Activated B cell treated with CpG ODN at 0.5 μM for 24 hours (primary cell): ENCODE results near the gene EEF1G. TPM values are rescaled to one million over a fixed set of nuclear protein-coding genes. Genes with fewer than 3 reads are reported as not detected.

ENCODE experiments used
- ATAC-seq: fragments of 200-7000 bp; cut with Tn5 transposase; one replicate; pipeline ENCODE4 v1.10.0; 2021; ENCODE audit warnings: low read depth, mild to moderate bottlenecking, moderate library complexity
- CTCF ChIA-PET: fragments of 350-600 bp; sonication (Branson Sonifier 250); formaldehyde crosslinking; loops from one replicate; lab custom pipeline; 2021; ENCODE audit warnings: antibody characterized with exemption; lab: Charles Lee
- POLR2A ChIA-PET: fragments of 350-600 bp; sonication (Branson Sonifier 250); formaldehyde crosslinking; loops from one replicate; lab custom pipeline; 2021; ENCODE audit warnings: antibody characterized with exemption; lab: Charles Lee
- DNase-seq: peaks from one replicate; pipeline ENCODE4 v3.0.0; 2022
- H3K27ac Mint-ChIP-seq: one replicate; pipeline ENCODE4 v1.8.0; 2020; ENCODE audit warnings: mixed read lengths
- H3K27me3 Mint-ChIP-seq: one replicate; pipeline ENCODE4 v1.8.0; 2021; ENCODE audit warnings: mixed read lengths
- H3K36me3 Mint-ChIP-seq: one replicate; pipeline ENCODE4 v1.8.0; 2021; ENCODE audit warnings: low read depth, mixed read lengths
- H3K4me1 Mint-ChIP-seq: one replicate; pipeline ENCODE4 v1.8.0; 2021; ENCODE audit warnings: mixed read lengths
- H3K4me3 Mint-ChIP-seq: one replicate; pipeline ENCODE4 v1.8.0; 2020; ENCODE audit warnings: mild to moderate bottlenecking, mixed read lengths
- H3K9me3 Mint-ChIP-seq: one replicate; pipeline ENCODE4 v1.8.0; 2020; ENCODE audit warnings: mixed read lengths
- CTCF ChIP-seq: fragments of 200-600 bp; IDR thresholded peaks from one replicate; pipeline ENCODE4 v1.8.0; 2022; ENCODE audit warnings: antibody characterized with exemption, mild to moderate bottlenecking
- intact Hi-C: fragments of 100-400 bp; cut with micrococcal nuclease; formaldehyde crosslinking; loops from one replicate; pipeline ENCODE4 v1.15.1; 2024
- total RNA-seq: library from RNA; stranded (reverse); gene quantifications from 2 replicates; pipeline ENCODE4 v1.2.3, GENCODE V29; 2022

EEF1G gene
- total RNA-seq, 1 donor from 2014 or later, result 2,373 TPM

- Mint-ChIP-seq H3K9me3 (no peaks in the 10 kb centered on the region), H3K4me3 (no peak overlapping the region), H3K27ac (no peak overlapping the region), H3K36me3 (peaks cover 49% of the 10 kb centered on the region), H3K4me1 (peaks cover 58% of the 10 kb centered on the region), H3K27me3 (no peaks in the 10 kb centered on the region)
- DNase-seq, result no peak
- no peak for ATAC-seq
- intact Hi-C loops, result loop anchor here (5.0 to 10.0 kb wide), 2 partner anchors 283 to 1204 kb away; no protein-coding TSS in a partner anchor
- ChIA-PET POLR2A (interaction anchor here (0.6 to 5.5 kb wide), 9 partner anchors 14 to 225 kb away, joined by 3 to 40 read pairs (median 4); partner anchors contain the start of genes C11orf98, CSKMT and EEF1G), CTCF (interaction anchor here (1.4 to 11.9 kb wide), 5 partner anchors 17 to 164 kb away, joined by 3 to 192 read pairs (median 16); no protein-coding TSS in a partner anchor)
- TF ChIP-seq CTCF, result no peak
Measured at GRCh38 chr11:62559204-62559603, 14.5 kb downstream of the EEF1G start.

GRCh38 chr11:62558669-62559068, 15.0 kb downstream of the EEF1G start:
- Mint-ChIP-seq H3K27ac (peak overlapping the region; percentile 99), H3K36me3 (peaks cover 44% of the 10 kb centered on the region), H3K4me3 (no peak overlapping the region), H3K27me3 (no peaks in the 10 kb centered on the region), H3K4me1 (peaks cover 63% of the 10 kb centered on the region), H3K9me3 (no peaks in the 10 kb centered on the region)
- intact Hi-C loops, result loop anchor here (5.0 to 10.0 kb wide), 2 partner anchors 284 to 1204 kb away; no protein-coding TSS in a partner anchor
- ChIA-PET POLR2A (interaction anchor here (0.6 to 5.5 kb wide), 8 partner anchors 14 to 226 kb away, joined by 3 to 40 read pairs (median 6); partner anchors contain the start of genes EEF1G and TUT1), CTCF (interaction anchor here (2.6 to 11.9 kb wide), 3 partner anchors 16 to 163 kb away, joined by 16 to 192 read pairs (median 161); no protein-coding TSS in a partner anchor)
- no peak for TF ChIP-seq CTCF
- ATAC-seq, result no peak
- DNase-seq, result no peak

GRCh38 chr11:62556875-62557631, 16.6 kb downstream of the EEF1G start:
- Mint-ChIP-seq H3K27me3 (no peaks in the 10 kb centered on the region), H3K9me3 (no peaks in the 10 kb centered on the region), H3K36me3 (peaks cover 37% of the 10 kb centered on the region), H3K27ac (peak overlapping the region; percentile 99), H3K4me3 (peak overlapping the region; percentile 81), H3K4me1 (peaks cover 79% of the 10 kb centered on the region)
- intact Hi-C loops, result loop anchor here (1.0 to 10.0 kb wide), 4 partner anchors 46 to 1202 kb away; no protein-coding TSS in a partner anchor
- TF ChIP-seq CTCF, result no peak
- ATAC-seq (no peak), DNase-seq (no peak)
- CTCF ChIA-PET, result interaction anchor here (0.7 to 11.9 kb wide), 6 partner anchors 10 to 162 kb away, joined by 3 to 192 read pairs (median 6); partner anchors contain the start of gene AHNAK
- POLR2A ChIA-PET, result interaction anchor here (0.5 to 5.5 kb wide), 21 partner anchors 10 to 324 kb away, joined by 3 to 40 read pairs (median 7); partner anchors contain the start of genes AHNAK, C11orf98, CSKMT and EEF1G

GRCh38 chr11:62556108-62556874, 17.4 kb downstream of the EEF1G start:
- peak; percentile 35 for ATAC-seq

More at GRCh38 chr11:62556108-62556874, 17.4 kb downstream of the EEF1G start:
- Mint-ChIP-seq H3K36me3 (peaks cover 33% of the 10 kb centered on the region), H3K4me3 (peak overlapping the region; percentile 81), H3K4me1 (peaks cover 87% of the 10 kb centered on the region), H3K27me3 (no peaks in the 10 kb centered on the region), H3K9me3 (no peaks in the 10 kb centered on the region), H3K27ac (peak overlapping the region; percentile 99)
- intact Hi-C loops, result loop anchor here (1.0 to 10.0 kb wide), 4 partner anchors 47 to 1201 kb away; no protein-coding TSS in a partner anchor
- POLR2A ChIA-PET, result interaction anchor here (0.6 to 7.4 kb wide), 24 partner anchors 9 to 285 kb away, joined by 3 to 183 read pairs (median 8); partner anchors contain the start of genes AHNAK, C11orf98, CSKMT and EEF1G
- no peak for TF ChIP-seq CTCF
- CTCF ChIA-PET, result interaction anchor here (1.0 to 11.9 kb wide), 6 partner anchors 9 to 162 kb away, joined by 3 to 192 read pairs (median 6); partner anchors contain the start of gene AHNAK
- DNase-seq, result peak; percentile 64
